Measurements from ENCODE around the gene UQCC3. TPM values are rescaled to one million over a fixed set of nuclear protein-coding genes. Genes with fewer than 3 reads are reported as not detected.
"Not testable (repeated sequence)": the region's sequence is repeated elsewhere in the genome, so short reads cannot be mapped to it uniquely, and the experiment has no call there.

UQCC3 gene
- total RNA-seq, 1 donor from 2014 or later: 3.9 TPM

GRCh38 chr11:62687508-62688396 lies 16.3 kb downstream of the UQCC3 start:
- intact Hi-C loops (cut with DNase I): no loop called here

GRCh38 chr11:62688491-62688890 lies 17.0 kb downstream of the UQCC3 start:
- no peaks in the 10 kb centered on the region for H3K27me3 ChIP-seq
- no peaks in the 10 kb centered on the region for H3K9me3 ChIP-seq
- H3K36me3 ChIP-seq: peaks cover 25 to 33% of the 10 kb centered on the region in 2 donors
- no peaks in the 10 kb centered on the region for H3K4me1 ChIP-seq
- H3K4me3 ChIP-seq: peak overlapping the region; percentile 36 to 43
- intact Hi-C loops (cut with DNase I): no loop called here
- no peak overlapping the region for H3K27ac ChIP-seq
- no peak for DNase-seq (ENCODE audit: low spot score in 2 of 2)
- no peak for TF ChIP-seq CTCF (IDR thresholded peaks at IDR 0.05)

More at GRCh38 chr11:62687508-62688396, 16.3 kb downstream of the UQCC3 start:
- TF ChIP-seq CTCF (IDR thresholded peaks at IDR 0.05): no peak
- no peak overlapping the region for H3K27ac ChIP-seq
- DNase-seq (ENCODE audit: low spot score in 2 of 2): no peak
- no peaks in the 10 kb centered on the region for H3K4me1 ChIP-seq
- H3K9me3 ChIP-seq: no peaks in the 10 kb centered on the region
- H3K4me3 ChIP-seq: peak overlapping the region; percentile 36 to 43
- peaks cover 25 to 30% of the 10 kb centered on the region in 2 donors for H3K36me3 ChIP-seq
- no peaks in the 10 kb centered on the region for H3K27me3 ChIP-seq

- peak within 1 kb of the TSS; percentile 36 to 43 for H3K4me3 ChIP-seq
- H3K36me3 ChIP-seq: peaks cover 27 to 33% of the 10 kb centered on the region in 2 donors
- DNase-seq (ENCODE audit: low spot score in 2 of 2): peak in 1 of 2 donors; percentile 83
- H3K27ac ChIP-seq: no peak within 1 kb of the TSS
- no peaks in the 10 kb centered on the region for H3K27me3 ChIP-seq
- H3K9me3 ChIP-seq: no peaks in the 10 kb centered on the region
- no peak for TF ChIP-seq CTCF (IDR thresholded peaks at IDR 0.05)
- intact Hi-C loops (cut with DNase I): no loop called here
- no peaks in the 10 kb centered on the region for H3K4me1 ChIP-seq
These were observed 18.1 kb downstream of the UQCC3 start, which contains the start of gene LRRN4CL for GRCh38 chr11:62689421-62690183. Gene LRRN4CL, minus strand, starts transcription at chr11:62689530. Its CDS starts 1,022 bp downstream, at chr11:62688508.

- H3K27me3 ChIP-seq; H3K4me1 ChIP-seq; DNase-seq (ENCODE audit: low spot score in 2 of 2); H3K4me3 ChIP-seq; H3K27ac ChIP-seq; H3K9me3 ChIP-seq: not testable (repeated sequence)
- H3K36me3 ChIP-seq: peaks cover 27 to 33% of the 10 kb centered on the region in 2 donors
- intact Hi-C loops (cut with DNase I): loop anchor here (1.0 to 2.0 kb wide), 3 partner anchors 41 to 313 kb away; partner anchors contain the start of gene INTS5
These were observed 22.2 kb downstream of the UQCC3 start for GRCh38 chr11:62693624-62694023.

GRCh38 chr11:62694455-62695167 lies 23.1 kb downstream of the UQCC3 start:
- TF ChIP-seq CTCF (IDR thresholded peaks at IDR 0.05): peak; percentile 60 to 87 (median 79)
- H3K27me3 ChIP-seq: no peaks in the 10 kb centered on the region
- no peaks in the 10 kb centered on the region for H3K4me1 ChIP-seq
- intact Hi-C loops (cut with DNase I): loop anchor here (1.0 to 2.0 kb wide), 3 partner anchors 42 to 314 kb away; partner anchors contain the start of gene INTS5
- no peaks in the 10 kb centered on the region for H3K9me3 ChIP-seq
- no peak overlapping the region for H3K4me3 ChIP-seq
- peaks cover 27 to 33% of the 10 kb centered on the region in 2 donors for H3K36me3 ChIP-seq
- peak; percentile 49 to 91 for DNase-seq (ENCODE audit: low spot score in 2 of 2)
- no peak overlapping the region for H3K27ac ChIP-seq

Data from ascending aorta (tissue), 2 donors.